K562 (cell line): ENCODE data around the gene NANS. TPM values are rescaled to one million over a fixed set of nuclear protein-coding genes. Genes with fewer than 3 reads are reported as not detected.

Experiments
- ATF1 ChIP-seq, 2 experiments: fragments of 450-650 bp in 1 of 2; IDR thresholded peaks; 2 replicates each; pipeline ENCODE4 v1.6.1; 2016; ENCODE audit warnings: missing compliant biosample characterization in 1 of 2, missing genetic modification characterization in 1 of 2
- BRF2 ChIP-seq: IDR thresholded peaks from 3 replicates; pipeline ENCODE4 v1.6.1; 2011; ENCODE audit warnings: borderline replicate concordance, mild to moderate bottlenecking; ENCODE audit not compliant: insufficient read length, insufficient read depth
- GMEB1 ChIP-seq: fragments of 250-450 bp; sonication (Bioruptor Pico); IDR thresholded peaks from 2 replicates; pipeline ENCODE4 v1.4.0; 2020; ENCODE audit warnings: mild to moderate bottlenecking
- HMGXB4 ChIP-seq: sonication (generic); formaldehyde crosslinking; IDR thresholded peaks from 2 replicates; pipeline ENCODE4 v1.8.1; 2023; ENCODE audit warnings: mild to moderate bottlenecking, missing genetic modification reagents
- MGA ChIP-seq: fragments of 450-650 bp; IDR thresholded peaks from 2 replicates; pipeline ENCODE4 v1.6.1; 2016; ENCODE audit warnings: mild to moderate bottlenecking, moderate library complexity
- NR0B1 ChIP-seq: fragments of 450-650 bp; IDR thresholded peaks from one replicate; pipeline ENCODE4 v1.6.1; 2018; ENCODE audit warnings: mild to moderate bottlenecking, moderate library complexity; ENCODE audit not compliant: partially characterized antibody
- polyA plus RNA-seq, 8 experiments: library from polyadenylated mRNA; depleted of rRNA in 4 of 8; stranded (reverse) in 5 of 8; unstranded in 3 of 8; fragments of >200 nt; fragmentation: Nextera tagmentation in 2 of 8; fragmentation: Illumina TruSeq in 1 of 8; extraction: Ambion mirVana in 2 of 8; extraction: Trizol in 1 of 8; gene quantifications; 2 replicates each; pipeline versions ENCODE4 v1.2.1 to v1.2.3, GENCODE V29; 2011 to 2014; ENCODE audit warnings: inconsistent platforms in 1 of 8, missing spikeins in 1 of 8
- total RNA-seq, 7 experiments: library from RNA; depleted of rRNA in 6 of 7; stranded (reverse); fragments of >200 nt in 6 of 7; fragmentation: Illumina TruSeq in 2 of 7; extraction: Trizol in 2 of 7; gene quantifications; 2 replicates each; pipeline versions ENCODE4 v1.2.1 to v1.2.3, GENCODE V29; 2011 to 2021; ENCODE audit warnings: low replicate concordance in 1 of 7

NANS gene
- total and polyA plus RNA-seq, 9 of the 15 experiments (the other 6 are each of a cell fraction or from before 2014, with no cell fraction given) = 37.1 to 181 (median 137) TPM

GRCh38 chr9:98056269-98057137 lies at the start of gene NANS (continued):
- peak; percentile 66 for TF ChIP-seq MGA
- TF ChIP-seq GMEB1 = no peak
- peak; percentile 89 for TF ChIP-seq HMGXB4 (CRISPR knock-in tag)
- no peak for TF ChIP-seq NR0B1
- TF ChIP-seq ATF1 (CRISPR knock-in tag; IDR thresholded peaks at IDR 0.05) = no peak
- TF ChIP-seq ATF1 (tag; IDR thresholded peaks at IDR 0.05) = peak; percentile 68
- TF ChIP-seq BRF2 = no peak
